ENCODE results near the gene MAP3K4. TPM values are rescaled to one million over a fixed set of nuclear protein-coding genes. Genes with fewer than 3 reads are reported as not detected.

Gene MAP3K4
- total RNA-seq, 2 donors from 2014 or later, result 32.1 to 42.2 TPM

DNA sequence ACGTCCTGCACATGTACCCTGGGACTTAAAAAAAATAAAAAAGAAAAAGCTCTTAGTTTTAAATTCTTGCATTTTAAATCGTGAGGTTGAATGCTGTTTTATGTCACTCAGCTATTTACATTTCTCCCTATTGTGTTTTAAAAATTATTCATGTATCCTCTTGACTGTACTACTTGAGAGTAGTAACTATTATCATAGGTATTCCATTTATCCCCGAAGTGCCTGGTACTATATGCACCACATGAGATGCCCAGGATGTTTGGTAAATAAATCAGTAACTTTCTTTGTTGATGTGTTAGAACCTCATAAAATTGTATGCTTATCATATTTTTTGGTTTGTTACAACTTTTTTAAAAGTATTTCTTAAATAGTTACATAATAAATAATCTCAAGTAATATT is 18.4 kb downstream of the MAP3K4 start:
- no peak overlapping the region for H3K27ac ChIP-seq
- no peak overlapping the region for H3K9ac ChIP-seq (ENCODE audit: low read depth in 2 of 2, low read length in 2 of 2)
- H3K27me3 ChIP-seq, result no peaks in the 10 kb centered on the region
- intact Hi-C loops (cut with DNase I), result no loop called here
- TF ChIP-seq, protein P1, sequence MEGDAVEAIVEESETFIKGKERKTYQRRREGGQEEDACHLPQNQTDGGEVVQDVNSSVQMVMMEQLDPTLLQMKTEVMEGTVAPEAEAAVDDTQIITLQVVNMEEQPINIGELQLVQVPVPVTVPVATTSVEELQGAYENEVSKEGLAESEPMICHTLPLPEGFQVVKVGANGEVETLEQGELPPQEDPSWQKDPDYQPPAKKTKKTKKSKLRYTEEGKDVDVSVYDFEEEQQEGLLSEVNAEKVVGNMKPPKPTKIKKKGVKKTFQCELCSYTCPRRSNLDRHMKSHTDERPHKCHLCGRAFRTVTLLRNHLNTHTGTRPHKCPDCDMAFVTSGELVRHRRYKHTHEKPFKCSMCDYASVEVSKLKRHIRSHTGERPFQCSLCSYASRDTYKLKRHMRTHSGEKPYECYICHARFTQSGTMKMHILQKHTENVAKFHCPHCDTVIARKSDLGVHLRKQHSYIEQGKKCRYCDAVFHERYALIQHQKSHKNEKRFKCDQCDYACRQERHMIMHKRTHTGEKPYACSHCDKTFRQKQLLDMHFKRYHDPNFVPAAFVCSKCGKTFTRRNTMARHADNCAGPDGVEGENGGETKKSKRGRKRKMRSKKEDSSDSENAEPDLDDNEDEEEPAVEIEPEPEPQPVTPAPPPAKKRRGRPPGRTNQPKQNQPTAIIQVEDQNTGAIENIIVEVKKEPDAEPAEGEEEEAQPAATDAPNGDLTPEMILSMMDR (IDR thresholded peaks at IDR 0.05), result no peak
- H3K4me3 ChIP-seq, result no peak overlapping the region
- H3K9me3 ChIP-seq, result no peaks in the 10 kb centered on the region
- no peaks in the 10 kb centered on the region for H3K36me3 ChIP-seq
- H3K4me1 ChIP-seq, result no peaks in the 10 kb centered on the region
- no peak for DNase-seq

DNA sequence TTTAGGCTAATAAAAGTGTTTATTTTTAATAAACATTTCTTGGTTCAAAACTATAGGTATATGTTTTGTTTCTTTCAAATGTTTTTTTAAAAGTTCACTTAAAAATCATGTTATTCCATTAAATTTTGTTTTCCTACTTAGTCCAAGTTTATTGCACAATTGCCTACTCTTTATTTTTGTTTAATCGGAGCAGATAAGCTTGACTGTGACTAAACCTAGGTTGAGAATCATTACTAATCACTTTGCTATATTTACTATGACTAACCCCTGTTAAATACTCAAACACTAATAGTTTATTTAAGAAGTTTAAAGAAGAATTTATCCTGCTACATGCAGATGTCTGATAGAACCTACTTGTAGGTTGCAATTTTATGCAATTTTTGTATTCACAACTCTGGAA is 18.8 kb downstream of the MAP3K4 start:
- TF ChIP-seq, protein P1 (IDR thresholded peaks at IDR 0.05), result no peak

DNA sequence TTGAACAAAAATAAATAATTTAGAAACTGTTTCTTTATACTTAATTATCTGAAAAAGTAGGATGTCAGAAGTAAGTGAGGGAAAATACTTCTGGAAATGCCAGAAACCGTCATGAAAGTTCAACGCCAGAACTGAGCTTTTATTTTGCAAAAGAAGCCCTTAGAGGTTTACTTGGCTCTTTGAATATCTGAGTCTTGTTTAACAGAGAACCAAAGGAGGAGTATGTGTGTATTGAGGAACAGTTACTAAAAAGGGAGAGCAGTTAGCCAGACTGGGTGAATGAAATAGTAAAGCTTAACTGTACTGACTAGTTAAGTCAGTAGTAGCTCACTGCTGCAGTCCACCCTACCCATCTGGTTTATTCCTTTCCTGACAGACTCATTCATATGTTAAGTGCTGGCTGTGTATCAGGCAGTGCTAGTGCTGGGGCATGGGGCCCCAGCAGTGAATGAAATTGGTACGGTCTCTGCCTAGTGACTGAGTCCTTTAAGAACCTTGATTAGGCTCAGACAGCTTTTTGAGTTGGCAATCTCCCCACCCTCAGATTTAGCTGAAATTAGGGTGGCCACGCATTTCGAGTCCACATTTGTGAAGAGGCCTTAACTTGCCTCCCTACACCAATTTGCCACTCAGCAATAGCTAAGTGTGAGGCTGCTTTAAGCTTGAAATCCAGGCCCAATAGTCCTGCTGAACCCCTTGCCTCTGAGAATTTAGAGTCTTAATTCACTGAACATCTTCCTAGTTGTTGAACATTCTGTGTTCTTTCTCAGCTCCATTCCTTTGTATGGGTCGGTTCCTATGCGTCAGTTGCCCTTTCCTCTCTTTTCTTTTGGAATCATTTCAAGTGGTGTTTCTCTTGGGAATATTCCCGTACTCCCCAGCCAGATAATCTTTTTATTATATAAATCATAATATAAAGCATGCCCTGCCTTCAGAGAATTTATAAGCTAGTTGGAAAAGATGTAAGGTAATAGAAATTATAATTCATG is 20.2 kb downstream of the MAP3K4 start:
- no peak overlapping the region for H3K4me3 ChIP-seq
- no peak overlapping the region for H3K27ac ChIP-seq
- H3K9me3 ChIP-seq, result no peaks in the 10 kb centered on the region
- no peaks in the 10 kb centered on the region for H3K4me1 ChIP-seq
- TF ChIP-seq, protein P1 (IDR thresholded peaks at IDR 0.05), result no peak
- H3K36me3 ChIP-seq, result no peaks in the 10 kb centered on the region
- H3K9ac ChIP-seq (ENCODE audit: low read depth in 2 of 2, low read length in 2 of 2), result no peak overlapping the region
- DNase-seq, result no peak
- no peaks in the 10 kb centered on the region for H3K27me3 ChIP-seq
- intact Hi-C loops (cut with DNase I), result no loop called here

More for the DNA sequence above, 18.8 kb downstream of the MAP3K4 start:
- DNase-seq, result no peak
- Histone ChIP-seq H3K4me3 (no peak overlapping the region), H3K27me3 (no peaks in the 10 kb centered on the region), H3K36me3 (no peaks in the 10 kb centered on the region), H3K9me3 (no peaks in the 10 kb centered on the region), H3K4me1 (no peaks in the 10 kb centered on the region), H3K27ac (no peak overlapping the region), H3K9ac (ENCODE audit: low read depth in 2 of 2, low read length in 2 of 2) (no peak overlapping the region)
- intact Hi-C loops (cut with DNase I), result no loop called here

DNA sequence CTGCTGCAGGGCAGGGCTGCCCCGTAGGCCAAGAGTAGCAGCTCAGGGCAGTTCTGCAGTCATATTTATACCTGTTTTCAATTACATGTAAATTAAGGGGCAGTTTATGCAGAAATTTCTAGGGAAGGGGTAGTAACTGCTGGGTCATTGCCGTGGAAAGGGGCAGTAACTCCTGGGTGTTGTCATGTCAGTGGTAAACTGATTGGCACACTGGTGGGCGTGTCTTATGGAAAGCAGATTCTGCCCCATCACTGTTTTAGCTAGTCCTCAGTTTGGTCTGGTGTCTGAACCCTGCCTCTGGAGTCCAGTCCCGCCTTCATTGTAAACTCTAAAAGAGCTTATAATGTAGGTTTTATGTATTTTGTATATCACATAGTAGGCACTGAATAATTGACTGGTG is 22.1 kb downstream of the MAP3K4 start:
- Histone ChIP-seq H3K9me3 (no peaks in the 10 kb centered on the region), H3K4me1 (no peaks in the 10 kb centered on the region), H3K27me3 (no peaks in the 10 kb centered on the region), H3K4me3 (no peak overlapping the region), H3K27ac (no peak overlapping the region), H3K9ac (ENCODE audit: low read depth in 2 of 2, low read length in 2 of 2) (no peak overlapping the region), H3K36me3 (no peaks in the 10 kb centered on the region)
- TF ChIP-seq, protein P1 (IDR thresholded peaks at IDR 0.05), result no peak
- DNase-seq, result no peak
- intact Hi-C loops (cut with DNase I), result no loop called here

DNA sequence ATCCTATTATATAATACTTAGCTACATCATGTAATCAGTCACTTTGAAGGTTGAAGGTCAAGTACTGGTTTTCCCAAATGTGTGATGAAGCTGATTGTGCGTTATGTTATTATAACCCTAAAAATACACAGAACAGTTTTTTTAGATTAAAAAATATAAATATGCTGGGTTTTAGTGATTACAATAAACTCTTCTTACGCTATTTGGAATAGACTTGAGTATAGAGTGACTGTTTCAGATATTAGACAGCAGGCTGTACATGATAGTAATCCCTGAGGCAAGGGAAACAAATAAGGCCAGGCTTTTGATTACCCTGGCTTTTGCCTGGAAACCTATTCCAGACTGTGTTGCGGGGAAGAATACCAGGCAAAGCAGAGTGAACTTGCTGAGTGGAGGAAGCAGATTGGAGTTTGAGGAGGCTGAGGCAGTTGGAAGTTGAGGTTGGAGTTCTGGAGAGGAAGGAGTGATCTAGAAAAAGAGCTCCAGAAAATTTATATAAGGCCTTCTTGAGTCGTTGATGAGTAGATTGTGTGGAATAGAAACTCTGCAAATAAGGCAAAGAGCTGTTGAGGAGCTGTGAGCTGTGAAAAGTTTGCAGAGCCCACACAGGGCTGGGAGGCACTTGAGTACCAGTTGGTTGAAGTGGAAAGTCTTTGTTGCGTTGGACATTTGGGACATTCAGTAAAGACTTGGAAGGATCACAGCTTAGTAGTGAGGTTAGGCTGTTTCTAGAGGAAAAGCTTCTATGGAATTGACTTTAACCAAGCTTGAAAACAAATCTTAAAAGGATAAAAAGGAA is 26.4 kb downstream of the MAP3K4 start:
- H3K4me3 ChIP-seq, result no peak overlapping the region
- DNase-seq, result no peak
- no peak overlapping the region for H3K9ac ChIP-seq (ENCODE audit: low read depth in 2 of 2, low read length in 2 of 2)
- no peak overlapping the region for H3K27ac ChIP-seq
- H3K36me3 ChIP-seq, result no peaks in the 10 kb centered on the region
- intact Hi-C loops (cut with DNase I), result no loop called here
- H3K9me3 ChIP-seq, result no peaks in the 10 kb centered on the region
- H3K27me3 ChIP-seq, result no peaks in the 10 kb centered on the region
- H3K4me1 ChIP-seq, result no peaks in the 10 kb centered on the region
- TF ChIP-seq, protein P1 (IDR thresholded peaks at IDR 0.05), result no peak

Measured in colonic mucosa (tissue), 4 donors.